NCI-H510A (cell line): ENCODE results near the gene ADCY9.

Source experiments
- DNase-seq: peaks from one replicate; lab custom pipeline; 2025; lab: John Stamatoyannopoulos, UW

The ADCY9 gene

GRCh38 chr16:3912897-3913296, 203.3 kb downstream of the ADCY9 start:
- no peak for DNase-seq
